Ovary (tissue), 9 donors: ENCODE data around the gene CCDC149. TPM values are rescaled to one million over a fixed set of nuclear protein-coding genes. Genes with fewer than 3 reads are reported as not detected.

Source experiments
- DNase-seq, 5 donors: peaks; one replicate each; pipeline ENCODE4 v3.0.0-alpha.2; 2019 to 2020
- H3K27ac ChIP-seq, 2 donors: fragments of 200-600 bp; one replicate each; pipeline versions ENCODE4 v1.5.1 to v1.8.0; 2019 to 2022
- H3K27me3 ChIP-seq: fragments of 200-600 bp; one replicate; pipeline ENCODE4 v1.8.0; 2022
- H3K36me3 ChIP-seq: fragments of 200-600 bp; sonication (generic); one replicate; pipeline ENCODE4 v1.5.1; 2019
- H3K4me1 ChIP-seq: one replicate; pipeline ENCODE4 v1.8.1; 2013; ENCODE audit warnings: mild to moderate bottlenecking, moderate library complexity; ENCODE audit not compliant: insufficient read depth
- H3K4me3 ChIP-seq: fragments of 200-600 bp; sonication (generic); one replicate; pipeline ENCODE4 v1.5.1; 2017
- H3K9me3 ChIP-seq, 2 donors: fragments of 200-600 bp in 1 of 2; sonication (generic) in 1 of 2; one replicate each; pipeline versions ENCODE4 v1.5.1 to v1.8.1; 2013 to 2019; ENCODE audit warnings: mild to moderate bottlenecking in 1 of 2, moderate library complexity in 1 of 2
- EP300 ChIP-seq: sonication (generic); formaldehyde crosslinking; IDR thresholded peaks from one replicate; pipeline ENCODE4 v1.6.1; 2017; ENCODE audit warnings: antibody characterized with exemption
- POLR2A ChIP-seq: fragments of 450-650 bp; IDR thresholded peaks from one replicate; pipeline ENCODE4 v1.6.1; 2017; ENCODE audit warnings: antibody characterized with exemption, mild to moderate bottlenecking, moderate library complexity
- WGBS, 3 donors: extraction: QIAGEN DNeasy Blood & Tissue Kit in 1 of 3; methylation state at CpG; one replicate each; pipeline versions ENCODE4 v1.1.5 to v1.1.7; 2013 to 2017; 5-methylcytosine and 5-hydroxymethylcytosine counted together
- intact Hi-C, 4 donors: fragments of 100-400 bp; cut with DNase I; formaldehyde crosslinking; loops; one replicate each; pipeline versions ENCODE4 v1.11.0 to v1.15.1; 2022 to 2023
- polyA plus RNA-seq, 2 donors: library from polyadenylated mRNA; stranded (reverse); fragments of 200-250 nt in 1 of 2; fragments of 350-450 nt in 1 of 2; fragmentation: Illumina TruSeq in 1 of 2; extraction: RNeasy Lipid Tissue Mini Kit (QIAGEN cat#74804) in 1 of 2; gene quantifications; one replicate each; pipeline ENCODE4 v1.2.3, GENCODE V29; 2013 to 2014
- total RNA-seq, 7 donors: library from RNA; depleted of rRNA in 2 of 7; stranded (reverse); fragments of >200 nt in 2 of 7; fragmentation: NEBNext Ultra II Directional in 3 of 7; extraction: Animal tissue kit (Norgen Biotek cat#: 25700) in 3 of 7; gene quantifications; one replicate each; pipeline versions ENCODE4 v1.1.0 to v1.2.4, GENCODE V29; 2016 to 2023
- TF ChIP-seq, protein P1 (sequence below), 3 donors: fragments of 450-650 bp in 2 of 3; fragments of 200-600 bp in 1 of 3; IDR thresholded peaks; one replicate each; pipeline versions ENCODE4 v1.5.1 to v1.8.0; 2016 to 2022; ENCODE audit warnings: antibody characterized with exemption in 3 of 3, mild to moderate bottlenecking in 1 of 3
- donor health status: DM: no; HTN: no; CAD: no; lungs with moderate emphysema.
- donor health status: DM: no; HTN: no; CAD: no.
- donor health status: Bipolar disorder and iron deficiency.
- donor health status: DM: yes; HTN: yes; CAD: no.
- donor health status: DM: no; HTN: no; CAD: no.
- donor health status: DM: yes; HTN: yes; CAD: no.

Gene CCDC149
- total and polyA plus RNA-seq, 9 donors, result 6.2 to 21.7 (median 17.5) TPM

DNA sequence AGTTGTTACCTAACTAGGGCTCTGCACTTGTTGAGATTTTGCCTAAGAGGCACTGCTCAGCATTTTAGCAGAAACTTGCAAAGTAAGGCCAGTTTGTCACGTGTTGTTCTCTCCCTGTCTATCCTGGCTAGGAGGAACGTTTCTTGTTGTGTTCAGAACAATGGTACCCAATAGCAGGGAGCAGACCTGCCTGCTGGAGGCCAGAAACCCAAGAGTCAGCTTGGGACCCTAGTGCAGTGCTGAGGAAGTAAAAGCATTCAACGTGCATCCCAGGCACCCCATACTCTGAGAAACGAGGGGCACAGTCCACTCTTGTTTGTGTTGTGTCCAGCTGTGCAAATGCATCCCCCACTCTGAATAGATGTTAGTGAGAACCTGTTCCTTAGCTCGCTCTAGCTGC is 75.1 kb downstream of the CCDC149 start:
- TF ChIP-seq, protein P1, sequence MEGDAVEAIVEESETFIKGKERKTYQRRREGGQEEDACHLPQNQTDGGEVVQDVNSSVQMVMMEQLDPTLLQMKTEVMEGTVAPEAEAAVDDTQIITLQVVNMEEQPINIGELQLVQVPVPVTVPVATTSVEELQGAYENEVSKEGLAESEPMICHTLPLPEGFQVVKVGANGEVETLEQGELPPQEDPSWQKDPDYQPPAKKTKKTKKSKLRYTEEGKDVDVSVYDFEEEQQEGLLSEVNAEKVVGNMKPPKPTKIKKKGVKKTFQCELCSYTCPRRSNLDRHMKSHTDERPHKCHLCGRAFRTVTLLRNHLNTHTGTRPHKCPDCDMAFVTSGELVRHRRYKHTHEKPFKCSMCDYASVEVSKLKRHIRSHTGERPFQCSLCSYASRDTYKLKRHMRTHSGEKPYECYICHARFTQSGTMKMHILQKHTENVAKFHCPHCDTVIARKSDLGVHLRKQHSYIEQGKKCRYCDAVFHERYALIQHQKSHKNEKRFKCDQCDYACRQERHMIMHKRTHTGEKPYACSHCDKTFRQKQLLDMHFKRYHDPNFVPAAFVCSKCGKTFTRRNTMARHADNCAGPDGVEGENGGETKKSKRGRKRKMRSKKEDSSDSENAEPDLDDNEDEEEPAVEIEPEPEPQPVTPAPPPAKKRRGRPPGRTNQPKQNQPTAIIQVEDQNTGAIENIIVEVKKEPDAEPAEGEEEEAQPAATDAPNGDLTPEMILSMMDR (IDR thresholded peaks at IDR 0.05), result no peak
- TF ChIP-seq POLR2A (no peak), EP300 (no peak)
- H3K27me3 ChIP-seq, result no peaks in the 10 kb centered on the region
- H3K9me3 ChIP-seq, result no peaks in the 10 kb centered on the region
- H3K4me1 ChIP-seq, result no peaks in the 10 kb centered on the region
- H3K4me3 ChIP-seq, result no peak overlapping the region
- H3K36me3 ChIP-seq, result no peaks in the 10 kb centered on the region
- DNase-seq, result no peak
- intact Hi-C loops, result loop anchor here in 1 of 4 donors (5.0 kb wide), 1 partner anchor 85 kb away; no protein-coding TSS in a partner anchor
- 79 to 85% (median 80%) methylated on average over 5 of the region's 5 CpGs for WGBS, 3 donors
- no peak overlapping the region for H3K27ac ChIP-seq

- no peaks in the 10 kb centered on the region for H3K9me3 ChIP-seq
- no peaks in the 10 kb centered on the region for H3K27me3 ChIP-seq
- no peak overlapping the region for H3K27ac ChIP-seq
- TF ChIP-seq EP300, result no peak
- TF ChIP-seq, protein P1 (IDR thresholded peaks at IDR 0.05), result no peak
- no peak for TF ChIP-seq POLR2A
- no peaks in the 10 kb centered on the region for H3K4me1 ChIP-seq
- intact Hi-C loops, result loop anchor here in 1 of 4 donors (5.0 kb wide), 1 partner anchor 85 kb away; no protein-coding TSS in a partner anchor
- 94 to 97% (median 96%) methylated on average over 7 of the region's 7 CpGs for WGBS, 3 donors
- H3K4me3 ChIP-seq, result no peak overlapping the region
- H3K36me3 ChIP-seq, result no peaks in the 10 kb centered on the region
- no peak for DNase-seq
These were observed 75.5 kb downstream of the CCDC149 start for GRCh38 chr4:24837336-24837735.

DNA sequence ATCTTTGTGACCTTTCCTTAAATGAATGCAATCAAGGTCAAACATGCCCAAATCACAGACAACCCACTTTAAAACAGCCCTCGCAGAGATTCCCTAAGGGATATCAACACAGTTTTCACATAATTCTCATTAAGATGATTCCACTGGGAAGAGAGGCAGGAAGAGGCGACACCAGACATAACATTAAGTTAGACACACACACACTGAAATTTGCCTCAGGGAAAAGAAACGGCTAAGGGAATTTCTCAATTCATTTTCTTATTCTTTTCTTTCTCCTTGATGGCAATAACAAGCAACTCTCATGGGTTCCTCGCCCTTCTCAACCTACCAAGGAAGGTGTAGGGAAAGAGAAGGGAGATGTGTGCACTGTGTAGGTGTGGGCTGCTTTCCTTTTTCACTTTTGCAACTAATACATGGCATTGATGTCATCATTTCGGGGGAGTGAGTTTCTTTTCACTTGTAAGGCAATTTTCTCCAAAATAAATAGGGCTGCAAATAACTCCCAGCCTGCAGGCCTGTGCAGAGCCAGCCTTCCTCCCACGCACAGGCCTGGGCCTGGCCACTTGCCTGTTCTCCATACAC is 76.1 kb downstream of the CCDC149 start:
- TF ChIP-seq, protein P1 (IDR thresholded peaks at IDR 0.05), result no peak
- TF ChIP-seq POLR2A, result no peak
- no peak for TF ChIP-seq EP300
- Histone ChIP-seq H3K4me1 (no peaks in the 10 kb centered on the region), H3K4me3 (no peak overlapping the region), H3K9me3 (no peaks in the 10 kb centered on the region), H3K27me3 (no peaks in the 10 kb centered on the region), H3K27ac (no peak overlapping the region), H3K36me3 (no peaks in the 10 kb centered on the region)
- intact Hi-C loops, result loop anchor here in 1 of 4 donors (5.0 kb wide), 1 partner anchor 86 kb away; no protein-coding TSS in a partner anchor
- no peak for DNase-seq
- 83 to 90% (median 89%) methylated on average over 6 of the region's 6 CpGs for WGBS, 3 donors

- TF ChIP-seq POLR2A, result no peak
- TF ChIP-seq, protein P1 (IDR thresholded peaks at IDR 0.05), result no peak
- no peak for TF ChIP-seq EP300
- no peak for DNase-seq
- intact Hi-C loops, result loop anchor here in 1 of 4 donors (5.0 kb wide), 1 partner anchor 87 kb away; no protein-coding TSS in a partner anchor
- Histone ChIP-seq H3K4me1 (no peaks in the 10 kb centered on the region), H3K27ac (no peak overlapping the region), H3K9me3 (no peaks in the 10 kb centered on the region), H3K27me3 (no peaks in the 10 kb centered on the region), H3K4me3 (no peak overlapping the region), H3K36me3 (no peaks in the 10 kb centered on the region)
- 94 to 97% (median 95%) methylated on average over 4 of the region's 4 CpGs for WGBS, 3 donors
These were observed 77.1 kb downstream of the CCDC149 start for GRCh38 chr4:24835696-24836095.
